ENCODE data around the gene PLPP3. TPM values are rescaled to one million over a fixed set of nuclear protein-coding genes. Genes with fewer than 3 reads are reported as not detected.

PLPP3 gene
- polyA plus RNA-seq, 3 donors, result 0.21 to 0.32 TPM; not detected in 1

DNA sequence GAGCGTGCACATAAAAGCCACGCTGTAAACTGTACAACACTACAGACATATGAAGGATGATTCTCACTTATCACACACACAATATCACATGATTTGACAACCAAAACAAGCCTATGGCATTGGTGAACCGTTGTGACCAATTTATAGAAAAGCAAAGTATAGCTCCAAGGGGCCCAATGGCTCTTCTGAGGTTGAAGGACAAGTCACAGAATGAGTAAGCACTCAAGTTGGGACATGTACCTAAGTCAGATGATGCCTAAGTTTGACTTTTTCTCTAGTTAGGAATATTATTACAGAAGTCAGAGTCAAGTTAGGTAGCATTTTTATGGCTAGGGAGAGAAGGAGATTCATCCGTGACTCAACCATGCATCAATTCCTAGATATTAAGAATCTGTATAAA, 45.7 kb downstream of the PLPP3 start:
- Histone ChIP-seq H3K79me2 (ENCODE audit: insufficient read depth, low read length) (no peaks in the 10 kb centered on the region), H3K9me3 (replicated peaks in 1 of 2; ENCODE audit: control insufficient read depth in 1 of 2, insufficient read depth in 1 of 2, low read length in 2 of 2) (no peaks in the 10 kb centered on the region), H3K27me3 (ENCODE audit: control insufficient read depth in 2 of 2, insufficient read depth in 2 of 2, low read length in 2 of 2) (peaks cover 40 to 49% of the 10 kb centered on the region in 2 donors), H3K9ac (ENCODE audit: insufficient read depth, low read length, poor library complexity, severe bottlenecking) (no peak overlapping the region), H2AFZ (ENCODE audit: insufficient read depth, low read depth, low read length, poor library complexity, severe bottlenecking) (no peak overlapping the region), H3K4me1 (ENCODE audit: control insufficient read depth in 1 of 2, insufficient read depth in 2 of 2, low read length in 2 of 2) (no peaks in the 10 kb centered on the region), H3K4me3 (replicated peaks in 1 of 3; ENCODE audit: low read depth in 2 of 3, low read length in 3 of 3) (no peak overlapping the region), H3K4me2 (replicated peaks; ENCODE audit: extremely low read depth, low read length, poor library complexity, severe bottlenecking) (no peak overlapping the region), H4K20me1 (ENCODE audit: insufficient read depth, low read length) (no peaks in the 10 kb centered on the region), H3K36me3 (replicated peaks in 1 of 2; ENCODE audit: control insufficient read depth in 1 of 2, insufficient read depth in 2 of 2, low read length in 2 of 2) (no peaks in the 10 kb centered on the region), H3K27ac (ENCODE audit: low read depth in 1 of 2, low read length in 2 of 2) (no peak overlapping the region)
- Mint-ChIP-seq H3K9me3 (peaks cover 0 to 1% (median 0%) of the 10 kb centered on the region in 7 donors), H3K4me3 (no peak overlapping the region), H3K27ac (no peak overlapping the region), H3K4me1 (no peaks in the 10 kb centered on the region), H3K27me3 (ENCODE audit: low read depth in 3 of 3) (peaks cover 3 to 24% (median 17%) of the 10 kb centered on the region in 3 donors), H3K36me3 (peaks cover 0 to 11% of the 10 kb centered on the region in 2 donors)
- no peak for DNase-seq
- TF ChIP-seq, protein P1, sequence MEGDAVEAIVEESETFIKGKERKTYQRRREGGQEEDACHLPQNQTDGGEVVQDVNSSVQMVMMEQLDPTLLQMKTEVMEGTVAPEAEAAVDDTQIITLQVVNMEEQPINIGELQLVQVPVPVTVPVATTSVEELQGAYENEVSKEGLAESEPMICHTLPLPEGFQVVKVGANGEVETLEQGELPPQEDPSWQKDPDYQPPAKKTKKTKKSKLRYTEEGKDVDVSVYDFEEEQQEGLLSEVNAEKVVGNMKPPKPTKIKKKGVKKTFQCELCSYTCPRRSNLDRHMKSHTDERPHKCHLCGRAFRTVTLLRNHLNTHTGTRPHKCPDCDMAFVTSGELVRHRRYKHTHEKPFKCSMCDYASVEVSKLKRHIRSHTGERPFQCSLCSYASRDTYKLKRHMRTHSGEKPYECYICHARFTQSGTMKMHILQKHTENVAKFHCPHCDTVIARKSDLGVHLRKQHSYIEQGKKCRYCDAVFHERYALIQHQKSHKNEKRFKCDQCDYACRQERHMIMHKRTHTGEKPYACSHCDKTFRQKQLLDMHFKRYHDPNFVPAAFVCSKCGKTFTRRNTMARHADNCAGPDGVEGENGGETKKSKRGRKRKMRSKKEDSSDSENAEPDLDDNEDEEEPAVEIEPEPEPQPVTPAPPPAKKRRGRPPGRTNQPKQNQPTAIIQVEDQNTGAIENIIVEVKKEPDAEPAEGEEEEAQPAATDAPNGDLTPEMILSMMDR (IDR thresholded peaks at IDR 0.05), result no peak
- 100% methylated on average over 2 of the region's 4 CpGs for WGBS (ENCODE audit: insufficient coverage)
- intact Hi-C loops (cut with micrococcal nuclease), result no loop called here

DNA sequence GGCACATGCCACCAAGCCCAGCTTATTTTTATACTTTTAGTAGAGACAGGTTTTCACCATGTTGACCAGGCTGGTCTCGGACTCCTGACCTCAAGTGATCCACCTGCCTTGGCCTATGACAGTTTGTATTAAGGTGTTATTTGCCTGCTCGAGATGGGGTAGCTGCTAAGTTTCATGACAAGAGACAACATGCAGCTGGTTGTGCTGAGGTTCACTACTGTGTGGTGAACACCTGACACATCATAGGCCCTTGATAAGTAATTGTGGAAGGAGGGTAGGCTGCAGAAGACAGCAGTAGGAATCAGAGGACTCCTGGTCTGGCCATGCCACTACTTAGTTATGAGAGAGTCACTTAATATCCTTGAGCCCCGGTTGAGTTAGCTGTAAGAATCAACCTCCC, 46.2 kb downstream of the PLPP3 start:
- Histone ChIP-seq H3K27me3 (ENCODE audit: control insufficient read depth in 2 of 2, insufficient read depth in 2 of 2, low read length in 2 of 2) (peaks cover 44 to 53% of the 10 kb centered on the region in 2 donors), H2AFZ (ENCODE audit: insufficient read depth, low read depth, low read length, poor library complexity, severe bottlenecking) (no peak overlapping the region), H3K4me3 (replicated peaks in 1 of 3; ENCODE audit: low read depth in 2 of 3, low read length in 3 of 3) (no peak overlapping the region), H3K4me1 (ENCODE audit: control insufficient read depth in 1 of 2, insufficient read depth in 2 of 2, low read length in 2 of 2) (no peaks in the 10 kb centered on the region), H3K36me3 (replicated peaks in 1 of 2; ENCODE audit: control insufficient read depth in 1 of 2, insufficient read depth in 2 of 2, low read length in 2 of 2) (no peaks in the 10 kb centered on the region), H3K9me3 (replicated peaks in 1 of 2; ENCODE audit: control insufficient read depth in 1 of 2, insufficient read depth in 1 of 2, low read length in 2 of 2) (no peaks in the 10 kb centered on the region), H3K79me2 (ENCODE audit: insufficient read depth, low read length) (no peaks in the 10 kb centered on the region), H3K27ac (ENCODE audit: low read depth in 1 of 2, low read length in 2 of 2) (no peak overlapping the region), H3K4me2 (replicated peaks; ENCODE audit: extremely low read depth, low read length, poor library complexity, severe bottlenecking) (no peak overlapping the region), H3K9ac (ENCODE audit: insufficient read depth, low read length, poor library complexity, severe bottlenecking) (no peak overlapping the region), H4K20me1 (ENCODE audit: insufficient read depth, low read length) (no peaks in the 10 kb centered on the region)
- no peak for DNase-seq
- peaks cover 3 to 20% (median 18%) of the 10 kb centered on the region in 3 donors for H3K27me3 Mint-ChIP-seq (ENCODE audit: low read depth in 3 of 3)
- H3K27ac Mint-ChIP-seq, result no peak overlapping the region
- TF ChIP-seq, protein P1 (IDR thresholded peaks at IDR 0.05), result no peak
- H3K9me3 Mint-ChIP-seq, result peaks cover 0 to 1% (median 0%) of the 10 kb centered on the region in 7 donors
- H3K36me3 Mint-ChIP-seq, result peaks cover 0 to 12% of the 10 kb centered on the region in 2 donors
- H3K4me3 Mint-ChIP-seq, result no peak overlapping the region
- no peaks in the 10 kb centered on the region for H3K4me1 Mint-ChIP-seq
- WGBS (ENCODE audit: insufficient coverage), result 93% methylated on average over 2 of the region's 3 CpGs
- intact Hi-C loops (cut with micrococcal nuclease), result no loop called here
